Right lung (tissue), 5 donors: ENCODE data around the gene DAB1. TPM values are rescaled to one million over a fixed set of nuclear protein-coding genes. Genes with fewer than 3 reads are reported as not detected.
"Not testable (repeated sequence)": the region's sequence is repeated elsewhere in the genome, so short reads cannot be mapped to it uniquely, and the experiment has no call there.

ENCODE experiments used
- DNase-seq, 2 donors: peaks; one replicate each; pipeline ENCODE4 v3.0.0-alpha.2; 2013
- polyA plus RNA-seq, 5 donors: library from polyadenylated mRNA; unstranded; fragments of 120-200 nt; gene quantifications; one replicate each; pipeline versions ENCODE4 v1.2.1 to v1.2.3, GENCODE V29; 2013; ENCODE audit warnings: inconsistent platforms in 1 of 5, low replicate concordance in 1 of 5; ENCODE audit not compliant: insufficient read length in 5 of 5, insufficient read depth in 1 of 5

The DAB1 gene
- polyA plus RNA-seq, 5 donors = 0.72 to 1.5 (median 0.87) TPM

- DNase-seq = no peak
These were observed 61.4 kb downstream of the DAB1 start for GRCh38 chr1:57362480-57362879.

- DNase-seq = no peak
These were observed 62.3 kb downstream of the DAB1 start for GRCh38 chr1:57361516-57361915.

GRCh38 chr1:57360846-57361407 lies 62.9 kb downstream of the DAB1 start:
- no peak for DNase-seq

- no peak for DNase-seq
These were observed 66.4 kb downstream of the DAB1 start for GRCh38 chr1:57357462-57357861.

GRCh38 chr1:57353654-57354053 lies 70.2 kb downstream of the DAB1 start:
- peak; percentile 49 to 62 for DNase-seq

GRCh38 chr1:57350610-57351009 lies 73.2 kb downstream of the DAB1 start:
- no peak for DNase-seq

- DNase-seq = no peak
These were observed 74.9 kb downstream of the DAB1 start for GRCh38 chr1:57348921-57349320.

GRCh38 chr1:57345916-57346315 lies 77.9 kb downstream of the DAB1 start:
- no peak for DNase-seq

- DNase-seq = no peak
These were observed 79.6 kb downstream of the DAB1 start for GRCh38 chr1:57344265-57344664.

- not testable (repeated sequence) for DNase-seq
These were observed 80.5 kb downstream of the DAB1 start for GRCh38 chr1:57343298-57343915.

GRCh38 chr1:57341721-57342120 lies 82.1 kb downstream of the DAB1 start:
- no peak for DNase-seq

- DNase-seq = peak; percentile 31 to 33
These were observed 83.4 kb downstream of the DAB1 start for GRCh38 chr1:57340334-57341070.

GRCh38 chr1:57337623-57338022 lies 86.2 kb downstream of the DAB1 start:
- no peak for DNase-seq

GRCh38 chr1:57336793-57337192 lies 87.1 kb downstream of the DAB1 start:
- DNase-seq = no peak

- DNase-seq = no peak
These were observed 92.2 kb downstream of the DAB1 start for GRCh38 chr1:57331620-57332019.

GRCh38 chr1:57329937-57330336 lies 93.9 kb downstream of the DAB1 start:
- DNase-seq = no peak

- no peak for DNase-seq
These were observed 94.8 kb downstream of the DAB1 start for GRCh38 chr1:57329001-57329527.

- no peak for DNase-seq
These were observed 95.9 kb downstream of the DAB1 start for GRCh38 chr1:57327946-57328345.

- DNase-seq = no peak
These were observed 96.5 kb downstream of the DAB1 start for GRCh38 chr1:57327336-57327735.

GRCh38 chr1:57325536-57325935 lies 98.3 kb downstream of the DAB1 start:
- DNase-seq = no peak

GRCh38 chr1:57325117-57325516 lies 98.7 kb downstream of the DAB1 start:
- DNase-seq = no peak

- no peak for DNase-seq
These were observed 99.5 kb downstream of the DAB1 start for GRCh38 chr1:57324388-57324787.

- DNase-seq = no peak
These were observed 102.1 kb downstream of the DAB1 start for GRCh38 chr1:57321776-57322175.
